ENCODE measurements around the gene FZD1. TPM values are rescaled to one million over a fixed set of nuclear protein-coding genes. Genes with fewer than 3 reads are reported as not detected.

FZD1 gene
- total and polyA plus RNA-seq, 2 of the 13 experiments (the other 11 are each of a cell fraction or from before 2014, with no cell fraction given), result 0.22 to 0.80 TPM

GRCh38 chr7:91264046-91264923 lies at the start of gene FZD1 (continued):
- TF ChIP-seq NFATC3 (CRISPR knock-in tag; IDR thresholded peaks at IDR 0.05), result 0 out of 2 replicates have a peak, but pooled peaks have one; percentile 71
- TF ChIP-seq FOXA3 (CRISPR knock-in tag; IDR thresholded peaks at IDR 0.05), result peak; percentile 53
- TF ChIP-seq RXRB (CRISPR knock-in tag; IDR thresholded peaks at IDR 0.05; ENCODE audit: borderline replicate concordance), result peak; percentile 47; the same call in 1 of the 2 replicates
- no peak for TF ChIP-seq MAF1 (CRISPR knock-in tag; IDR thresholded peaks at IDR 0.05; ENCODE audit: borderline replicate concordance)
- peak; percentile 44; the same call in 1 of the 2 replicates for TF ChIP-seq ZNF674 (CRISPR knock-in tag; IDR thresholded peaks at IDR 0.05; ENCODE audit: low read depth)
- peak; percentile 24; the same call in 1 of the 2 replicates for TF ChIP-seq IRF9 (CRISPR knock-in tag; IDR thresholded peaks at IDR 0.05; ENCODE audit: borderline replicate concordance)
- TF ChIP-seq TEAD2 (CRISPR knock-in tag; IDR thresholded peaks at IDR 0.05), result no peak
- TF ChIP-seq HIVEP1 (CRISPR knock-in tag; IDR thresholded peaks at IDR 0.05), result 0 out of 2 replicates have a peak, but pooled peaks have one; percentile 21
- TF ChIP-seq FOXO1 (CRISPR knock-in tag; IDR thresholded peaks at IDR 0.05), result 0 out of 2 replicates have a peak, but pooled peaks have one; percentile 25
- no peak for TF ChIP-seq ZNF34 (CRISPR knock-in tag; IDR thresholded peaks at IDR 0.05; ENCODE audit: borderline replicate concordance)
- TF ChIP-seq TRIM24 (CRISPR knock-in tag; IDR thresholded peaks at IDR 0.05), result no peak
- TF ChIP-seq HES4 (CRISPR knock-in tag; IDR thresholded peaks at IDR 0.05; ENCODE audit: borderline replicate concordance), result no peak
- TF ChIP-seq CCDC6 (CRISPR knock-in tag; IDR thresholded peaks at IDR 0.05), result peak; percentile 24; the same call in 1 of the 2 replicates
- 0 out of 2 replicates have a peak, but pooled peaks have one; percentile 32 for TF ChIP-seq ZNF619 (CRISPR knock-in tag; IDR thresholded peaks at IDR 0.05)
- no peak for TF ChIP-seq SP1 (IDR thresholded peaks at IDR 0.05)
- TF ChIP-seq SP1 (CRISPR knock-in tag; IDR thresholded peaks at IDR 0.05), result peak; percentile 26; the same call in 1 of the 2 replicates
- no peak for TF ChIP-seq FOXP1 (IDR thresholded peaks at IDR 0.05)
- 0 out of 2 replicates have a peak, but pooled peaks have one; percentile 5 for TF ChIP-seq FOXP1 (CRISPR knock-in tag; IDR thresholded peaks at IDR 0.05)
- no peak for TF ChIP-seq TFE3 (CRISPR knock-in tag; IDR thresholded peaks at IDR 0.05)
- TF ChIP-seq, protein P1, sequence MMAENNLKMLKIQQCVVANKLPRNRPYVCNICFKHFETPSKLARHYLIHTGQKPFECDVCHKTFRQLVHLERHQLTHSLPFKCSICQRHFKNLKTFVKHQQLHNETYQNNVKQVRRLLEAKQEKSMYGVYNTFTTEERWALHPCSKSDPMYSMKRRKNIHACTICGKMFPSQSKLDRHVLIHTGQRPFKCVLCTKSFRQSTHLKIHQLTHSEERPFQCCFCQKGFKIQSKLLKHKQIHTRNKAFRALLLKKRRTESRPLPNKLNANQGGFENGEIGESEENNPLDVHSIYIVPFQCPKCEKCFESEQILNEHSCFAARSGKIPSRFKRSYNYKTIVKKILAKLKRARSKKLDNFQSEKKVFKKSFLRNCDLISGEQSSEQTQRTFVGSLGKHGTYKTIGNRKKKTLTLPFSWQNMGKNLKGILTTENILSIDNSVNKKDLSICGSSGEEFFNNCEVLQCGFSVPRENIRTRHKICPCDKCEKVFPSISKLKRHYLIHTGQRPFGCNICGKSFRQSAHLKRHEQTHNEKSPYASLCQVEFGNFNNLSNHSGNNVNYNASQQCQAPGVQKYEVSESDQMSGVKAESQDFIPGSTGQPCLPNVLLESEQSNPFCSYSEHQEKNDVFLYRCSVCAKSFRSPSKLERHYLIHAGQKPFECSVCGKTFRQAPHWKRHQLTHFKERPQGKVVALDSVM (CRISPR knock-in tag; IDR thresholded peaks at IDR 0.05), result peak; percentile 92
- TF ChIP-seq ZNF451 (CRISPR knock-in tag; IDR thresholded peaks at IDR 0.05), result peak; percentile 23; the same call in 1 of the 2 replicates
